ENCODE measurements around the gene MLIP.

- TF ChIP-seq POLR2A (IDR thresholded peaks at IDR 0.05) (no peak), CTCF (IDR thresholded peaks at IDR 0.05) (no peak)
These were observed 3.0 kb upstream of the MLIP start for GRCh38 chr6:54108271-54108670.
